Measurements from ENCODE around the gene INKA1. TPM values are rescaled to one million over a fixed set of nuclear protein-coding genes. Genes with fewer than 3 reads are reported as not detected.

Gene INKA1
- total RNA-seq (1.2 TPM), polyA plus RNA-seq (1 to 10 TPM in 1 of 4 donors, under 1 TPM in 3; 0.62 to 1.0 (median 0.82) TPM)

GRCh38 chr3:49802719-49803464 lies at the start of gene INKA1:
TSS of gene INKA1 (plus strand) at chr3:49803261. CDS start at chr3:49803393, 132 bp downstream.
- peaks cover 4 to 45% (median 10%) of the 10 kb centered on the region in 4 donors for H3K4me1 Mint-ChIP-seq
- Histone ChIP-seq H3K36me3 (ENCODE audit: control insufficient read depth, insufficient read depth, low read length) (peaks cover 3% of the 10 kb centered on the region), H3K4me3 (ENCODE audit: low read depth, low read length) (peak within 1 kb of the TSS; percentile 57), H3K27ac (ENCODE audit: insufficient read depth, low read length, poor library complexity, severe bottlenecking) (peak within 1 kb of the TSS; percentile 78), H3K27me3 (ENCODE audit: control insufficient read depth, insufficient read depth, low read length) (no peaks in the 10 kb centered on the region), H3K9me3 (ENCODE audit: control insufficient read depth in 2 of 2, low read length in 2 of 2) (no peaks in the 10 kb centered on the region), H3K4me1 (ENCODE audit: control insufficient read depth, insufficient read depth, low read length, poor library complexity, severe bottlenecking) (peaks cover 39% of the 10 kb centered on the region)
- H3K36me3 Mint-ChIP-seq, result no peaks in the 10 kb centered on the region
- DNase-seq, result peak; percentile 80 to 90 (median 88)
- peaks cover 32% of the 10 kb centered on the region for H3K27me3 Mint-ChIP-seq
- peak within 1 kb of the TSS; percentile 91 to 96 (median 92) for H3K27ac Mint-ChIP-seq
- peaks cover 0 to 1% (median 0%) of the 10 kb centered on the region in 7 donors for H3K9me3 Mint-ChIP-seq
- peak within 1 kb of the TSS; percentile 89 to 92 (median 92) for H3K4me3 Mint-ChIP-seq
- peak; percentile 87 to 89 for ATAC-seq (ENCODE audit: low read depth in 2 of 2)

GRCh38 chr3:49754536-49754935 lies 48.5 kb upstream of the INKA1 start:
- Mint-ChIP-seq H3K27me3 (no peaks in the 10 kb centered on the region), H3K27ac (peak overlapping the region in 1 of 3 donors; percentile 40), H3K4me1 (peaks cover 29 to 55% (median 38%) of the 10 kb centered on the region in 4 donors), H3K9me3 (peaks cover 0 to 1% (median 0%) of the 10 kb centered on the region in 7 donors), H3K4me3 (peak overlapping the region in 1 of 4 donors; percentile 55), H3K36me3 (peaks cover 20% of the 10 kb centered on the region)
- DNase-seq (no peak), ATAC-seq (ENCODE audit: low read depth in 2 of 2) (no peak)
- Histone ChIP-seq H3K27me3 (ENCODE audit: control insufficient read depth, insufficient read depth, low read length) (no peaks in the 10 kb centered on the region), H3K4me3 (ENCODE audit: low read depth, low read length) (no peak overlapping the region), H3K27ac (ENCODE audit: insufficient read depth, low read length, poor library complexity, severe bottlenecking) (no peak overlapping the region), H3K4me1 (ENCODE audit: control insufficient read depth, insufficient read depth, low read length, poor library complexity, severe bottlenecking) (no peaks in the 10 kb centered on the region), H3K9me3 (ENCODE audit: control insufficient read depth in 2 of 2, low read length in 2 of 2) (no peaks in the 10 kb centered on the region), H3K36me3 (ENCODE audit: control insufficient read depth, insufficient read depth, low read length) (no peaks in the 10 kb centered on the region)

- no peak for DNase-seq
- Histone ChIP-seq H3K4me1 (ENCODE audit: control insufficient read depth, insufficient read depth, low read length, poor library complexity, severe bottlenecking) (no peaks in the 10 kb centered on the region), H3K36me3 (ENCODE audit: control insufficient read depth, insufficient read depth, low read length) (peaks cover 6% of the 10 kb centered on the region), H3K9me3 (ENCODE audit: control insufficient read depth in 2 of 2, low read length in 2 of 2) (no peaks in the 10 kb centered on the region), H3K27me3 (ENCODE audit: control insufficient read depth, insufficient read depth, low read length) (no peaks in the 10 kb centered on the region), H3K4me3 (ENCODE audit: low read depth, low read length) (no peak overlapping the region), H3K27ac (ENCODE audit: insufficient read depth, low read length, poor library complexity, severe bottlenecking) (no peak overlapping the region)
- Mint-ChIP-seq H3K4me3 (no peak overlapping the region), H3K9me3 (peaks cover 0 to 1% (median 0%) of the 10 kb centered on the region in 7 donors), H3K36me3 (peaks cover 14% of the 10 kb centered on the region), H3K27ac (peak overlapping the region in 2 of 3 donors; percentile 37 to 75), H3K4me1 (peaks cover 32 to 58% (median 38%) of the 10 kb centered on the region in 4 donors), H3K27me3 (no peaks in the 10 kb centered on the region)
- no peak for ATAC-seq (ENCODE audit: low read depth in 2 of 2)
These were observed 47.0 kb upstream of the INKA1 start for GRCh38 chr3:49756036-49756435.

- H3K4me1 Mint-ChIP-seq, result peaks cover 27 to 58% (median 35%) of the 10 kb centered on the region in 4 donors
- Histone ChIP-seq H3K9me3 (ENCODE audit: control insufficient read depth in 2 of 2, low read length in 2 of 2) (no peaks in the 10 kb centered on the region), H3K27ac (ENCODE audit: insufficient read depth, low read length, poor library complexity, severe bottlenecking) (no peak overlapping the region), H3K4me3 (ENCODE audit: low read depth, low read length) (no peak overlapping the region), H3K36me3 (ENCODE audit: control insufficient read depth, insufficient read depth, low read length) (peaks cover 6% of the 10 kb centered on the region), H3K4me1 (ENCODE audit: control insufficient read depth, insufficient read depth, low read length, poor library complexity, severe bottlenecking) (no peaks in the 10 kb centered on the region), H3K27me3 (ENCODE audit: control insufficient read depth, insufficient read depth, low read length) (no peaks in the 10 kb centered on the region)
- H3K36me3 Mint-ChIP-seq, result peaks cover 14% of the 10 kb centered on the region
- H3K4me3 Mint-ChIP-seq, result no peak overlapping the region
- H3K27me3 Mint-ChIP-seq, result no peaks in the 10 kb centered on the region
- no peak for ATAC-seq (ENCODE audit: low read depth in 2 of 2)
- no peak for DNase-seq
- no peak overlapping the region for H3K27ac Mint-ChIP-seq
- H3K9me3 Mint-ChIP-seq, result peaks cover 0 to 1% (median 0%) of the 10 kb centered on the region in 7 donors
These were observed 45.9 kb upstream of the INKA1 start for GRCh38 chr3:49757197-49757596.

- Mint-ChIP-seq H3K9me3 (no peaks in the 10 kb centered on the region), H3K27ac (peak overlapping the region in 2 of 3 donors; percentile 8 to 88), H3K4me3 (no peak overlapping the region), H3K36me3 (peaks cover 10% of the 10 kb centered on the region), H3K4me1 (peaks cover 25 to 48% (median 27%) of the 10 kb centered on the region in 4 donors), H3K27me3 (no peaks in the 10 kb centered on the region)
- no peaks in the 10 kb centered on the region for H3K9me3 ChIP-seq (ENCODE audit: control insufficient read depth in 2 of 2, low read length in 2 of 2)
- peaks cover 6% of the 10 kb centered on the region for H3K36me3 ChIP-seq (ENCODE audit: control insufficient read depth, insufficient read depth, low read length)
- H3K4me1 ChIP-seq (ENCODE audit: control insufficient read depth, insufficient read depth, low read length, poor library complexity, severe bottlenecking), result no peaks in the 10 kb centered on the region
- H3K27ac ChIP-seq (ENCODE audit: insufficient read depth, low read length, poor library complexity, severe bottlenecking), result no peak overlapping the region
- no peak overlapping the region for H3K4me3 ChIP-seq (ENCODE audit: low read depth, low read length)
- no peaks in the 10 kb centered on the region for H3K27me3 ChIP-seq (ENCODE audit: control insufficient read depth, insufficient read depth, low read length)
- no peak for DNase-seq
- no peak for ATAC-seq (ENCODE audit: low read depth in 2 of 2)
These were observed 43.8 kb upstream of the INKA1 start for GRCh38 chr3:49759226-49759625.

- no peak for ATAC-seq (ENCODE audit: low read depth in 2 of 2)
- DNase-seq, result no peak
- Histone ChIP-seq H3K9me3 (ENCODE audit: control insufficient read depth in 2 of 2, low read length in 2 of 2) (no peaks in the 10 kb centered on the region), H3K4me3 (ENCODE audit: low read depth, low read length) (no peak overlapping the region), H3K4me1 (ENCODE audit: control insufficient read depth, insufficient read depth, low read length, poor library complexity, severe bottlenecking) (no peaks in the 10 kb centered on the region), H3K36me3 (ENCODE audit: control insufficient read depth, insufficient read depth, low read length) (peaks cover 12% of the 10 kb centered on the region), H3K27me3 (ENCODE audit: control insufficient read depth, insufficient read depth, low read length) (no peaks in the 10 kb centered on the region), H3K27ac (ENCODE audit: insufficient read depth, low read length, poor library complexity, severe bottlenecking) (no peak overlapping the region)
- H3K4me1 Mint-ChIP-seq, result peaks cover 11 to 37% (median 22%) of the 10 kb centered on the region in 4 donors
- H3K27ac Mint-ChIP-seq, result peak overlapping the region in 1 of 3 donors; percentile 83
- no peaks in the 10 kb centered on the region for H3K27me3 Mint-ChIP-seq
- H3K9me3 Mint-ChIP-seq, result no peaks in the 10 kb centered on the region
- H3K4me3 Mint-ChIP-seq, result no peak overlapping the region
- H3K36me3 Mint-ChIP-seq, result peaks cover 12% of the 10 kb centered on the region
These were observed 41.4 kb upstream of the INKA1 start for GRCh38 chr3:49761661-49762060.

GRCh38 chr3:49763981-49764380 lies 39.1 kb upstream of the INKA1 start:
- Mint-ChIP-seq H3K9me3 (no peaks in the 10 kb centered on the region), H3K4me3 (no peak overlapping the region), H3K4me1 (peaks cover 6 to 31% (median 14%) of the 10 kb centered on the region in 4 donors), H3K27ac (no peak overlapping the region), H3K36me3 (peaks cover 7% of the 10 kb centered on the region), H3K27me3 (no peaks in the 10 kb centered on the region)
- no peaks in the 10 kb centered on the region for H3K9me3 ChIP-seq (ENCODE audit: control insufficient read depth in 2 of 2, low read length in 2 of 2)
- no peak overlapping the region for H3K4me3 ChIP-seq (ENCODE audit: low read depth, low read length)
- H3K4me1 ChIP-seq (ENCODE audit: control insufficient read depth, insufficient read depth, low read length, poor library complexity, severe bottlenecking), result no peaks in the 10 kb centered on the region
- peaks cover 13% of the 10 kb centered on the region for H3K36me3 ChIP-seq (ENCODE audit: control insufficient read depth, insufficient read depth, low read length)
- no peak overlapping the region for H3K27ac ChIP-seq (ENCODE audit: insufficient read depth, low read length, poor library complexity, severe bottlenecking)
- DNase-seq (no peak), ATAC-seq (ENCODE audit: low read depth in 2 of 2) (no peak)
- no peaks in the 10 kb centered on the region for H3K27me3 ChIP-seq (ENCODE audit: control insufficient read depth, insufficient read depth, low read length)

Measured in CD4-positive, CD25-positive, alpha-beta regulatory T cell (primary cell).